GM12891 (cell line): ENCODE results near the gene POC1A.

ENCODE experiments used
- DNase-seq: peaks from one replicate; pipeline ENCODE4 v3.0.0; 2011; ENCODE audit warnings: low spot score; ENCODE audit not compliant: insufficient read length
- FAIRE-seq: peaks from 2 replicates; lab custom pipeline; 2011; peaks lifted over from hg19 to GRCh38; lab: Jason Lieb, UNC
- PAX5 ChIP-seq: IDR thresholded peaks from 2 replicates; pipeline ENCODE4 v1.6.1; 2011; ENCODE audit warnings: low read length, moderate library complexity, mild to moderate bottlenecking; ENCODE audit not compliant: insufficient read depth, severe bottlenecking
- POLR2A ChIP-seq: IDR thresholded peaks from 2 replicates; pipeline ENCODE4 v1.6.1; 2011; ENCODE audit warnings: low read depth, low read length, control low read depth
- POLR2AphosphoS5 ChIP-seq: IDR thresholded peaks from 2 replicates; pipeline ENCODE4 v1.6.1; 2011; ENCODE audit warnings: low read depth, low read length, control low read depth
- POU2F2 ChIP-seq: IDR thresholded peaks from 2 replicates; pipeline ENCODE4 v1.6.1; 2011; ENCODE audit warnings: low read depth, mild to moderate bottlenecking, control low read depth, low read length, moderate library complexity
- SPI1 ChIP-seq: IDR thresholded peaks from 2 replicates; pipeline ENCODE4 v1.6.1; 2011; ENCODE audit warnings: low read depth, low read length, control low read depth
- TAF1 ChIP-seq: IDR thresholded peaks from 2 replicates; pipeline ENCODE4 v1.6.1; 2011; ENCODE audit warnings: low read depth, low read length, control low read depth

The POC1A gene

DNA sequence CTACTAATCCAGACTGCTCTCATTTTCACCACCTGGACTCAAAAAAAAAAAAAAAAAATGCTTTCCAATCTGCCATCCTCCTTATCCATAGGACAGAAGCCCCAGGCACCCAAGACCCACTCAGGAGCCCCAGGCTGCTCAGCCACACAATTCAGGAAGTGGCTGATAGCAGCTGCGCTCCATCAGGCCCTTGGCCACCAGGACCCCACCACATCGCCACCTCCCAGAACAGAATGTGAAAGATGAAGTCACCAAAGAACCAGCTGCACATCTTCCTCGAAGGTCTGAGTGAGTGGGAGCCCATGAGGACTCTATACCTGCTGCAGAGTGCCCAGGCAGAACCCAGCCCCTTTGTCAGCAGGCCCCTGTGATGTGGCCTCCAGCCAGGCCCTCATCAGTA, 19.5 kb downstream of the POC1A start:
- no peak for DNase-seq
- TF ChIP-seq POLR2A (no peak), POLR2AphosphoS5 (no peak), POU2F2 (no peak), SPI1 (peak; percentile 49), PAX5 (no peak), TAF1 (no peak)
- no peak for FAIRE-seq

DNA sequence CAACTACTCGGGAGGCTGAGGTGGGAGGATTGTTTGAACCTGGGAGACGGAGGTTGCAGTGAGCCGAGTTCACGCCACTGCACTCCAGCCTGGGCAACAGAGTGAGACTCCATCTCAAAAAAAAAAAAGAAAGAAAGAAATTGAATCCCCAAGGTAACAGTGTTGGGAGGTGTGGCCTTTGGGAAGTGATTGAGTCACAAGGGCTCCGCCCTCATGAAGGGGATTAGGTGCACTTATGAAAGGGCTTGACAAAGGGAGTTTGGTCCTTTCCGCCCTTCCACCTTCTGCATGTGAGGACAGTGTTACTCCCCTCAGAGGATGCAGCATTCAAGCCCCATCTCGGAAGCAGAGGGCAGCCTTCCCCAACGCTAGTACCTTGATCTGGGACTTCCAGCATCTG, 21.3 kb downstream of the POC1A start:
- TF ChIP-seq POLR2A (no peak), TAF1 (no peak), POLR2AphosphoS5 (no peak), PAX5 (no peak), SPI1 (no peak), POU2F2 (no peak)
- no peak for DNase-seq
- no peak for FAIRE-seq

DNA sequence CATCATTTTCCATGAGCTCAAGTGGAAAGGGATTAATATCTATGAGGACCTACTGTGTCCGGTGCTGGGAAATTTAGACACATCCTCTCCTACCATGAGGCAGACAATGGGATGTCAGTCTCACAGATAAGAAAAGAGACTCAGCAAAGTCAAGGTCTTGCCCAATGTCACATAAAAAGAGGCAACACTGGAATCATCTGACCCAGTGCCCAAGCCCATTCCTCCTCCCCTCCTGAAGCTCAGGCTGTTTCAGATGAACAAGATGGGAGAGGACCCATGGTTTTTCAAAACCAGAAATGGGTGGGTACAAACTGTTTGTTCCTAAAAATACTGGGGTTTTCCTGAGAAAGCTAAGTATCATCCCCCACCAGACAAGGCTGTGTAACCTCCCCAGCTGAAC, 22.2 kb downstream of the POC1A start:
- TF ChIP-seq TAF1 (no peak), POU2F2 (no peak), POLR2AphosphoS5 (no peak), SPI1 (no peak), PAX5 (no peak), POLR2A (no peak)
- no peak for DNase-seq
- peak; percentile 77 for FAIRE-seq

DNA sequence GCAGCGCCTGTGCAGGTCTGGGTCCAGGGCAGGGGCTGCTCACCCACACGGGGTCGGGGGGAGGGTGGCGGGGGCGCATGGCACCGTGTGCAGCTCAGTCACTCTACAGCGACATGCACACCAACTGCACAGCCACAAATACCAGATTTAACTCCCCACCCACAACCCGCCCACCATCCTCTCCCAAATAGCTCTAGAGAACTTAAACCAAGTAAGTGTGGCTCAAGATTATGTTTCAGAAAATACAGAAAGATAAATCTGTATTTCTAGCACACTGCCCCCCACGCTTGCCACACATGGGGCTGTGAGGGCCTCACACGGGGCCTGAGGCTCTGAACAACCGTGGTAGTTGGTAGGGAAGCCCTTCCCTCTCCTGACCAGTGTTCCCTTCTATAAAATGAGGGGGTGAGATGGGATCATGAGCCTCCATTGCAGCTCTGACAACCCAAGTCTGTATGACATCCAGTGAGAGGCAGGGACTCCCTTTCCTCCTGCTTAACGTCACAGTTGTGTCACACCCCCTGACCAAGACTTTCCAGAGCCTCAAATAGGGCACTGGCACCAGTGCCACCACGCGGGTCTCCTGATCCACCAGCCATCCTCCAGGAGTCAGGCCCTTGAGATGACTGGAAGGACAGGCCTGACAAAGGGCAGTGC, 23.1 kb downstream of the POC1A start:
- no peak for TF ChIP-seq POU2F2
- TF ChIP-seq PAX5 = no peak
- DNase-seq (no peak), FAIRE-seq (peak; percentile 31)

DNA sequence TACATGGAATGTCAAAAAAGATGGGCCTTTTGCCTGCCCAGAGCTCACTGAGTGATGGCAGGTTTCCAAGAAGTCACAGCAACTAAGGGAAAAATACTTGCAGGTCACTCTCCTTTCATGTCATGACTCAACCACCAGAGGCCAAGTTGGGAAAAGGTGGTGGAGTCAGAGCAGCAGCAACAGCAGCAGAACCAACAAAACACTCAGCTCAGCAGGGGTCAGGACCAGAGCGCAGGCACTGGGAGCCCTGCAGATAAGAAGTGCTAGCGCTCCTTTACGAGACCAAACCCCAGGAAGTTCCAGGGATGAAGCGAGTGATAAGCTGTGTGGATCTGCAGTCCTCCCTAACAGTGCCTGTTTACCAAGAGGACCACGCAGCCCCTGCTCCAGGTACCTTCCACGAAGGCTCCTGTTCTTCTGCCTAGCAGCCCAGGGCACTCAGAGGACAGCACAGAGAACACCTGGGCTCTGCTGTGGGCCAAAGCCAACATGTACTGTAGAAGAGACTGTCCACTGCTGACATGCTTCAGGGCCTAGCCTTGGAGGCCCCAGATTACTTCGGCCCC, 26.0 kb downstream of the POC1A start:
- no peak for DNase-seq
- TF ChIP-seq POLR2AphosphoS5 (no peak), TAF1 (no peak), SPI1 (no peak), POU2F2 (no peak), PAX5 (no peak), POLR2A (no peak)
- FAIRE-seq = no peak

DNA sequence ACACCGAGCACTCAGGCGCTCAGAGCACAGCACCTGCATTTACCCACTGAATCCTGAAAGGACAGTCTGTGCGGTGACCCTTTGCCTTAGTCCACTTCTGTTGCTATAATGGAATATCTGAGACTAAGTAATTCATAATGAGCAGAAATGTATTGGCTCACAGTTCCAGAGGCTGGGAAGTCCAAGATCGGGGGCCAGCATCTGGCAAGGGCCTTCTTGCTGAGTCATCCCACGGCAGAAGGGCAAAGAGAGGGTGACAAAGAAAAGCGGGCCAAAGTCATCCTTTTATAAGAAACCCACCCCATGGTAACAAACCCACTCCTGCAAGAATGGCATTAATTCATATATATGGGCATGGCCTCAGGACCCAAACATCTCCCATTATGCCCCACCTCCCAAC, 27.7 kb downstream of the POC1A start:
- TF ChIP-seq TAF1 (no peak), POLR2A (no peak), POLR2AphosphoS5 (no peak), PAX5 (no peak), POU2F2 (no peak), SPI1 (no peak)
- DNase-seq (no peak), FAIRE-seq (no peak)

DNA sequence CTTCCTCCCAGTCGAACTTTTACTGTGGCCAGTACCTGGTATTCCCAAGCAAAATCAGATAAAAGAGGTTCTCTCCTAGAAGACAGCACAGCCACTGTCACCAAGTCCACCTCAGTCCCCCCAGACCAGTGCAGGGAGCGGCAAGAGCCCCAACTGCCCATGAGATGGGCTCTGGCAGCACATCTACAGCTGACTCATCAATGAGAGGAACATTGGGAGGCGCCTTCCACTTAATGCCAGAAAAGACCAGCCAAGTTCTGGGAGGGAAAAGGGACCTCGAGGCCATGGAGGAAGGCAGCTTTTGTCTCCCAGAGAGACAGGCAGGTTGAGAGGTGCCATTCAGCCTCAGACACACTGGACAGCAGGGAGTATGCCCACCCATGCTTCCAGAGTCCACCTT, 28.2 kb downstream of the POC1A start:
- no peak for FAIRE-seq
- TF ChIP-seq TAF1 = no peak
- no peak for TF ChIP-seq PAX5
- no peak for TF ChIP-seq POLR2AphosphoS5
- no peak for TF ChIP-seq POLR2A
- no peak for TF ChIP-seq POU2F2
- TF ChIP-seq SPI1 = no peak
- no peak for DNase-seq

DNA sequence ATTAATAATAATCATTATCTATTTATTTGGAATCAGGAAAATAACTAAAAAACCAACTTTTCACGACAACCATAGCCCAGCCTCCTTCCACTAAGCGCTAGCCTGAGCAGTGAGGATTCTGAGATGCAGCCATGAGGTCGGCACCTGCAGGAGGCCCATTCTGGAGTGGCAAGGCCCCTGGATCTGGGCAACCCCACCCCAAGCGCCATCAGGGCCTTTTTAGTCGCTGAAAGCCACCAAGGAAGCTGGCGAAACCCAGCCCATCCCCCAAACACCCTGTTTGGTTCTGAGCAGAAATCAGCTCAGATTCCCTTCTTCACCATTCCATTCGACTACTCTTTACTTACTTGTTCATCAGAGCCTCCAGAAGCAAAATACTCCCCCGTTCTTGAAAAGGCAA, 29.5 kb downstream of the POC1A start:
- no peak for FAIRE-seq
- TF ChIP-seq PAX5 (no peak), POLR2AphosphoS5 (no peak), POU2F2 (no peak), POLR2A (no peak), SPI1 (no peak), TAF1 (no peak)
- DNase-seq = no peak

DNA sequence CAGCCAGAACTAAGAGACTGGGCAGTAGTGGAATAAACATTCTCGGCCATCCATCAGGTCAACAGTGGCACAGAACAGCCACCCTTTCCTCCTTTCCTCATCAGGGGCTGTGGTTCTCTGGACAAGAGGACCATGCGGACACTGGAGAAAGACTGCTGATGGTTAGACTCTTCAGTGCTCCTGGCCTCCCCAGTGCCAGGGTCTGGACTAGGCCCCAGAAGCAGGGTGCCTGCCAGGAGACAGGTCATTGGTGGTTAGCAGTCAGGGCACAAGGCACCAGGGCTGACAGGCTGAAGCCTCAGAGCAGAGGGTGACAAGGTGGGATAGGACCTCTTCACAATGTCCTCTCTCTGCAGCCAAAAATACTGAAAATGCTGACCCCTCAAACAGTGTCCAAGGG, 30.1 kb downstream of the POC1A start:
- DNase-seq (no peak), FAIRE-seq (no peak)
- no peak for TF ChIP-seq TAF1
- TF ChIP-seq POU2F2 = no peak
- no peak for TF ChIP-seq PAX5
- no peak for TF ChIP-seq POLR2A

DNA sequence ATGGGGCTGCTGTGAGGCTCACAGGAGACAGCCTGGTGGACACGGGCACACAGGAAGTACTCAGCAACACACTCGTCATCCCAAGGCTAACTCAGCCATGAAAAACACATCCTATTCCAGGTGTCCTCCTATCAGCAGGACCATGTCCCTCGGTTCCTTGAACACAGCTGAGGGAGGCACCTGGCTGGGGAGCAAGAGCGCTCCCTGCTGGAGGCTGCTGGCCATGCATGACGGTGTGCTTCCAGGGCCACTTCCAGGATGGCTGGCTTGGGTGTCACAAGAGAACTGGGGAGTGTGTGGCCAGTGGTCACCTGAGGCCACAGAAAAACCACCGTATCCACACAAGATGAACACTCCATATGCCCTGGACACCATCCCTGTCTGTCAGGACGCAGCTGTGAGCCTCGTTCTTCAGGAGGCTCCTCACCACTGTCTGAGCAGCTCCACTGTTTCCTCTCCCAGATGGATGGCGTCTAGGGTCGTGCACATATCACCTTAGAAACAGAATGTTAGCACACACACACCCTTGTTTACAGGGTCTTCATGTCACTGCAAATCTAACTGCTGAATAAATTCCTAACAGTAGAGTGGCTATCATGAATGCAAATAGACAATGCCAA, 31.0 kb downstream of the POC1A start:
- DNase-seq (peak; percentile 84), FAIRE-seq (peak; percentile 96)
- TF ChIP-seq PAX5 (peak; percentile 94), TAF1 (no peak), SPI1 (no peak)
